Common myeloid progenitor, CD34-positive (primary cell): ENCODE measurements around the gene FLYWCH2.
"Not testable (repeated sequence)": the region's sequence is repeated elsewhere in the genome, so short reads cannot be mapped to it uniquely, and the experiment has no call there.

Experiments used
- CTCF ChIA-PET: fragments of 350-600 bp; sonication (Branson Sonifier 250); formaldehyde crosslinking; loops from one replicate; lab custom pipeline; 2021; ENCODE audit warnings: antibody characterized with exemption; lab: Charles Lee
- POLR2A ChIA-PET: fragments of 350-600 bp; sonication (Branson Sonifier 250); formaldehyde crosslinking; loops from one replicate; lab custom pipeline; 2021; ENCODE audit warnings: antibody characterized with exemption; lab: Charles Lee
- DNase-seq, 3 donors: peaks; one replicate each; pipeline versions ENCODE4 v3.0.0 to v3.0.0-alpha.2; 2013
- H3K27ac ChIP-seq, 2 experiments: 1 replicate in 1 of 2; 2 replicates in 1 of 2; pipeline ENCODE4 v1.7.0; 2013; ENCODE audit warnings: inconsistent platforms in 2 of 2, low read length in 2 of 2, mild to moderate bottlenecking in 2 of 2, low read depth in 1 of 2, moderate library complexity in 1 of 2; ENCODE audit not compliant: severe bottlenecking in 2 of 2, insufficient read depth in 1 of 2, poor library complexity in 1 of 2
- H3K27me3 ChIP-seq, 5 experiments: replicated peaks in 2 of 5; 1 replicate in 3 of 5; 2 replicates in 2 of 5; pipeline versions ENCODE4 v1.6.1 to v1.7.0; 2013; ENCODE audit warnings: low read length in 4 of 5, mild to moderate bottlenecking in 2 of 5, moderate library complexity in 2 of 5, inconsistent platforms in 1 of 5; ENCODE audit not compliant: insufficient read depth in 5 of 5, control insufficient read depth in 4 of 5
- H3K36me3 ChIP-seq, 4 experiments: 1 replicate in 2 of 4; 2 replicates in 2 of 4; pipeline versions ENCODE4 v1.6.1 to v1.7.0; 2013; ENCODE audit warnings: low read length in 3 of 4, control low read depth in 1 of 4, mild to moderate bottlenecking in 1 of 4; ENCODE audit not compliant: control insufficient read depth in 4 of 4, insufficient read depth in 4 of 4
- H3K4me1 ChIP-seq, 4 experiments: 1 replicate in 3 of 4; 2 replicates in 1 of 4; pipeline versions ENCODE4 v1.6.1 to v1.7.1; 2013; ENCODE audit warnings: low read length in 3 of 4, mild to moderate bottlenecking in 3 of 4, control low read depth in 1 of 4, inconsistent platforms in 1 of 4, moderate library complexity in 1 of 4; ENCODE audit not compliant: control insufficient read depth in 4 of 4, insufficient read depth in 4 of 4; ENCODE audit errors: control extremely low read depth in 1 of 4
- H3K4me3 ChIP-seq, 7 experiments: 1 replicate in 4 of 7; 2 replicates in 3 of 7; pipeline versions ENCODE4 v1.5.1 to v1.7.0; 2013; ENCODE audit warnings: mild to moderate bottlenecking in 7 of 7, low read length in 6 of 7, moderate library complexity in 6 of 7, inconsistent platforms in 2 of 7, low read depth in 2 of 7, control low read depth in 1 of 7; ENCODE audit not compliant: insufficient read depth in 4 of 7, control insufficient read depth in 1 of 7; ENCODE audit errors: extremely low read depth in 1 of 7
- H3K9me3 ChIP-seq, 5 experiments: 1 replicate in 4 of 5; 2 replicates in 1 of 5; pipeline versions ENCODE4 v1.6.1 to v1.7.1; 2013; ENCODE audit warnings: low read length in 4 of 5, mild to moderate bottlenecking in 2 of 5, inconsistent platforms in 1 of 5, low read depth in 1 of 5, moderate library complexity in 1 of 5; ENCODE audit not compliant: control insufficient read depth in 4 of 5, insufficient read depth in 2 of 5; ENCODE audit errors: control extremely low read depth in 1 of 5
- WGBS: methylation state at CpG from one replicate; pipeline ENCODE4 v1.1.5; 2013; ENCODE audit not compliant: insufficient coverage; 5-methylcytosine and 5-hydroxymethylcytosine counted together

Gene FLYWCH2

GRCh38 chr16:2937170-2937569, 54.2 kb downstream of the FLYWCH2 start:
- WGBS, result 98% methylated on average over 16 of the region's 24 CpGs
- CTCF ChIA-PET, result no interaction called here

DNA sequence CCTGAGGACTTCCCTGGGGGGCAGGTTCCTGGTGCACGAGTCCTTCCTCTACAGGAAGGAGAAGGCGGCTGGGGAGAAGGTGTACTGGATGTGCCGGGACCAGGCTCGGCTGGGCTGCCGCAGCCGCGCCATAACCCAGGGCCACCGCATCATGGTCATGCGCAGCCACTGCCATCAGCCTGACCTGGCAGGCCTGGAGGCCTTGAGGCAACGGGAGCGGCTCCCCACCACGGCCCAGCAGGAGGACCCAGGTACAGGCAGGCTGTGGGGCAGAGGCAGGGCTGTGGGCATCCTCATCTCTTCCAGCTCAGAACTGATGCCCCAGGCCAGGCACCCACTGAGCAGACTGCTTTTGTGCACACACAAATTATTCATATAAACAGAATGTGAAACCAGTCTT, 55.2 kb downstream of the FLYWCH2 start:
- no peaks in the 10 kb centered on the region for H3K9me3 ChIP-seq
- no peaks in the 10 kb centered on the region for H3K27me3 ChIP-seq
- no peak overlapping the region for H3K27ac ChIP-seq
- H3K4me3 ChIP-seq, result no peak overlapping the region
- POLR2A ChIA-PET, result no interaction called here
- no peaks in the 10 kb centered on the region for H3K4me1 ChIP-seq
- DNase-seq, result no peak
- 93% methylated on average over 12 of the region's 12 CpGs for WGBS
- CTCF ChIA-PET, result no interaction called here
- peaks cover 3 to 76% (median 52%) of the 10 kb centered on the region in 4 experiments for H3K36me3 ChIP-seq

More at GRCh38 chr16:2937170-2937569, 54.2 kb downstream of the FLYWCH2 start:
- Histone ChIP-seq H3K27me3 (no peaks in the 10 kb centered on the region), H3K4me3 (no peak overlapping the region), H3K27ac (no peak overlapping the region), H3K4me1 (no peaks in the 10 kb centered on the region), H3K36me3 (peaks cover 3 to 73% (median 50%) of the 10 kb centered on the region in 4 experiments), H3K9me3 (no peaks in the 10 kb centered on the region)
- DNase-seq, result no peak
- POLR2A ChIA-PET, result no interaction called here

DNA sequence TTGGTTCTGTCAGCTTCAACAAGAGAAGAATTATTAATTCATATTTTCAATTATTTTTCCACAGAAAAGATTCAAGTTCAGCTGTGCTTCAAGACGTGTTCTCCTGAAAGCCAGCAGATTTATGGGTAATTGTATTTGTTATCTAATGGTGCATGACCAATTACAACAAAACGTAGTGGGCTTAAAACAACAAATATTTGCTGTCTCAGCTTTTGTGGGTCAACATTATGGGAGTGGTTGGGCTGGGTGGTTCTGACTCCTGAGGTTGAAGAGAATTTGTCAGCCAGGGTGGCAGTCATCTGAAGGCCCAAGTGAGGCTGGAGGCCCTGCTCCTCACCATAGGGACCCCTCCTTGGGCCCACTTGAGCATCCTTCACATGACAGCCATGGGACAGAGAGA, 57.0 kb downstream of the FLYWCH2 start:
- Histone ChIP-seq H3K36me3 (peaks cover 3 to 73% (median 49%) of the 10 kb centered on the region in 4 experiments), H3K9me3 (no peaks in the 10 kb centered on the region), H3K27ac (no peak overlapping the region), H3K27me3 (no peaks in the 10 kb centered on the region), H3K4me1 (no peaks in the 10 kb centered on the region), H3K4me3 (no peak overlapping the region)
- CTCF ChIA-PET, result interaction anchor here (1.2 to 1.9 kb wide), 5 partner anchors 10 to 101 kb away, joined by 3 to 11 read pairs (median 7); no protein-coding TSS in a partner anchor
- POLR2A ChIA-PET, result no interaction called here
- DNase-seq, result no peak
- 100% methylated on average over 2 of the region's 2 CpGs for WGBS

GRCh38 chr16:2942045-2942444, 59.0 kb downstream of the FLYWCH2 start:
- ChIA-PET CTCF (interaction anchor here (0.6 to 1.8 kb wide), 2 partner anchors 14 to 910 kb away, joined by 3 to 6 read pairs; no protein-coding TSS in a partner anchor), POLR2A (no interaction called here)
- Histone ChIP-seq H3K4me3 (no peak overlapping the region), H3K27ac (no peak overlapping the region), H3K9me3 (no peaks in the 10 kb centered on the region), H3K27me3 (no peaks in the 10 kb centered on the region), H3K4me1 (no peaks in the 10 kb centered on the region), H3K36me3 (peaks cover 3 to 60% (median 41%) of the 10 kb centered on the region in 4 experiments)
- DNase-seq, result no peak
- WGBS, result 97% methylated on average over 4 of the region's 4 CpGs

DNA sequence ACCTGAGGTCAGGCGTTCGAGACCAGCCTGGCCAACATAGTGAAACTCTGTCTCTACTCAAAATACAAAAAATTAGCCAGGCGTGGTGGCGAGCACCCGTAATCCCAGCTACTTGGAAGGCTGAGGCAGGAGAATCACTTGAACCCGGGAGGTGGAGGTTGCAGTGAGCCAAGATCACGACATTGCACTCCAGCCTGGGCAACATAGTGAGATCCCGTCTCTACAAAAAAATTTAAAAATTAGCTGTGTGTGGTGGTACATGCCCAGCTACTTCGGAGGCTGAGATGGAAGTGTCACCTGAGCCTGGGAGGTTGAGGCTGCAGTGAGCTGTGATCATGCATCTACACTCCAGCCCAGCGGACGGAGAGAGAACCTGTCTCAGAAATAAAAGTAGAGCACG, 60.7 kb downstream of the FLYWCH2 start:
- DNase-seq, H3K4me1 ChIP-seq, H3K9me3 ChIP-seq, H3K27ac ChIP-seq, H3K27me3 ChIP-seq, H3K4me3 ChIP-seq, POLR2A ChIA-PET: not testable (repeated sequence)
- CTCF ChIA-PET, result interaction anchor here (0.7 to 1.8 kb wide), 4 partner anchors 12 to 29 kb away, joined by 3 to 6 read pairs (median 3); no protein-coding TSS in a partner anchor
- peaks cover 3 to 52% (median 34%) of the 10 kb centered on the region in 4 experiments for H3K36me3 ChIP-seq
- 83% methylated on average over 9 of the region's 12 CpGs for WGBS

GRCh38 chr16:2946649-2947048, 63.6 kb downstream of the FLYWCH2 start:
- H3K27me3 ChIP-seq, result no peaks in the 10 kb centered on the region
- no peaks in the 10 kb centered on the region for H3K4me1 ChIP-seq
- peaks cover 0 to 57% (median 29%) of the 10 kb centered on the region in 4 experiments for H3K36me3 ChIP-seq
- DNase-seq, result no peak
- no peak overlapping the region for H3K4me3 ChIP-seq
- CTCF ChIA-PET, result interaction anchor here (0.7 to 1.9 kb wide), 4 partner anchors 15 to 81 kb away, joined by 3 to 7 read pairs (median 4); no protein-coding TSS in a partner anchor
- H3K27ac ChIP-seq, result no peak overlapping the region
- WGBS, result 96% methylated on average over 4 of the region's 4 CpGs
- POLR2A ChIA-PET, result no interaction called here
- no peaks in the 10 kb centered on the region for H3K9me3 ChIP-seq
